H9 (cell line): ENCODE data around the gene DNASE1L2. TPM values are rescaled to one million over a fixed set of nuclear protein-coding genes. Genes with fewer than 3 reads are reported as not detected.

Experiments used
- DNase-seq: peaks from one replicate; pipeline ENCODE4 v3.0.0-alpha.2; 2017
- H2AFZ ChIP-seq: one replicate; pipeline ENCODE4 v1.6.1; 2013; ENCODE audit warnings: mild to moderate bottlenecking, low read length, control low read depth, moderate library complexity
- H2AK5ac ChIP-seq: 2 replicates; pipeline ENCODE4 v1.6.1; 2013; ENCODE audit warnings: low read length, control low read depth, mixed read lengths; ENCODE audit not compliant: insufficient read length
- H2BK120ac ChIP-seq: one replicate; pipeline ENCODE4 v1.6.1; 2013; ENCODE audit warnings: low read depth, mild to moderate bottlenecking, low read length, control low read depth, inconsistent platforms; ENCODE audit not compliant: poor library complexity, severe bottlenecking
- H2BK12ac ChIP-seq: 2 replicates; pipeline ENCODE4 v1.6.1; 2013; ENCODE audit warnings: low read length, control low read depth, mixed read lengths, low read depth; ENCODE audit not compliant: insufficient read length
- H2BK15ac ChIP-seq: 2 replicates; pipeline ENCODE4 v1.6.1; 2013; ENCODE audit warnings: low read depth, low read length, control low read depth
- H2BK20ac ChIP-seq: one replicate; pipeline ENCODE4 v1.6.1; 2013; ENCODE audit warnings: low read depth, mild to moderate bottlenecking, low read length, control low read depth, inconsistent platforms; ENCODE audit not compliant: poor library complexity, severe bottlenecking
- H2BK5ac ChIP-seq: 2 replicates; pipeline ENCODE4 v1.6.1; 2013; ENCODE audit warnings: low read length, control low read depth, mixed read lengths; ENCODE audit not compliant: insufficient read length
- H3K14ac ChIP-seq: 2 replicates; pipeline ENCODE4 v1.6.1; 2013; ENCODE audit warnings: low read length, control low read depth; ENCODE audit not compliant: insufficient read depth
- H3K18ac ChIP-seq: 2 replicates; pipeline ENCODE4 v1.6.1; 2013; ENCODE audit warnings: low read depth, mild to moderate bottlenecking, mixed read lengths, low read length, control low read depth; ENCODE audit not compliant: insufficient read length
- H3K23ac ChIP-seq: 2 replicates; pipeline ENCODE4 v1.6.1; 2013; ENCODE audit warnings: low read length, control low read depth, mixed read lengths, low read depth; ENCODE audit not compliant: insufficient read length
- H3K23me2 ChIP-seq: 2 replicates; pipeline ENCODE4 v1.6.1; 2013; ENCODE audit warnings: low read depth, mild to moderate bottlenecking, mixed read lengths, low read length, control low read depth; ENCODE audit not compliant: insufficient read length, poor library complexity, severe bottlenecking
- H3K27ac ChIP-seq: 2 replicates; pipeline ENCODE4 v1.5.1; 2013; ENCODE audit warnings: low read length, control low read depth, mixed read lengths, low read depth; ENCODE audit not compliant: insufficient read length
- H3K27me3 ChIP-seq: 2 replicates; pipeline ENCODE4 v1.6.1; 2013; ENCODE audit warnings: low read length, control low read depth, inconsistent platforms; ENCODE audit not compliant: insufficient read depth
- H3K4ac ChIP-seq: 2 replicates; pipeline ENCODE4 v1.6.1; 2013; ENCODE audit warnings: low read depth, mild to moderate bottlenecking, control low read depth, inconsistent platforms, low read length, moderate library complexity
- H3K4me1 ChIP-seq: 2 replicates; pipeline ENCODE4 v1.6.1; 2013; ENCODE audit warnings: low read length, control low read depth, inconsistent platforms; ENCODE audit not compliant: insufficient read depth
- H3K4me2 ChIP-seq: 2 replicates; pipeline ENCODE4 v1.6.1; 2013; ENCODE audit warnings: low read length, control low read depth, mixed read lengths; ENCODE audit not compliant: insufficient read length, insufficient read depth
- H3K56ac ChIP-seq: 2 replicates; pipeline ENCODE4 v1.6.1; 2013; ENCODE audit warnings: low read depth, mild to moderate bottlenecking, mixed read lengths, low read length, control low read depth; ENCODE audit not compliant: insufficient read length
- H3K79me1 ChIP-seq: 2 replicates; pipeline ENCODE4 v1.6.1; 2013; ENCODE audit warnings: low read depth, mild to moderate bottlenecking, moderate library complexity, low read length, control low read depth, inconsistent platforms; ENCODE audit not compliant: insufficient read depth, poor library complexity, severe bottlenecking
- H3K79me2 ChIP-seq: 2 replicates; pipeline ENCODE4 v1.6.1; 2013; ENCODE audit warnings: low read length, control low read depth, inconsistent platforms; ENCODE audit not compliant: insufficient read depth
- H3K9ac ChIP-seq: 2 replicates; pipeline ENCODE4 v1.6.1; 2013; ENCODE audit warnings: low read length, control low read depth, mixed read lengths; ENCODE audit not compliant: insufficient read length; ENCODE audit errors: extremely low read depth
- H3K9me3 ChIP-seq: one replicate; pipeline ENCODE4 v1.6.1; 2013; ENCODE audit warnings: low read depth, low read length, inconsistent platforms; ENCODE audit not compliant: control insufficient read depth
- H3T11ph ChIP-seq: one replicate; pipeline ENCODE4 v1.6.1; 2013; ENCODE audit warnings: mild to moderate bottlenecking, low read length, control low read depth, inconsistent platforms
- H4K20me1 ChIP-seq: one replicate; pipeline ENCODE4 v1.6.1; 2013; ENCODE audit not compliant: control insufficient read depth, insufficient read length, insufficient read depth
- H4K5ac ChIP-seq: 2 replicates; pipeline ENCODE4 v1.6.1; 2013; ENCODE audit warnings: low read depth, mild to moderate bottlenecking, mixed read lengths, low read length, control low read depth; ENCODE audit not compliant: insufficient read length
- H4K8ac ChIP-seq: replicated peaks from 2 replicates; pipeline ENCODE4 v1.6.1; 2013; ENCODE audit warnings: low read length, control low read depth, mixed read lengths, low read depth; ENCODE audit not compliant: insufficient read length
- H4K91ac ChIP-seq: 2 replicates; pipeline ENCODE4 v1.6.1; 2013; ENCODE audit warnings: low read depth, mild to moderate bottlenecking, moderate library complexity, mixed read lengths, low read length, control low read depth; ENCODE audit not compliant: insufficient read length
- H3K27ac Mint-ChIP-seq, 3 experiments: 2 replicates in 2 of 3; 3 replicates in 1 of 3; pipeline ENCODE4 v1.8.0; 2020 to 2021; ENCODE audit warnings: mixed read lengths in 3 of 3, mild to moderate bottlenecking in 1 of 3, moderate library complexity in 1 of 3
- H3K27me3 Mint-ChIP-seq: 2 replicates; pipeline ENCODE4 v1.8.0; 2021; ENCODE audit warnings: low read depth, mild to moderate bottlenecking, moderate library complexity, mixed read lengths
- H3K36me3 Mint-ChIP-seq, 3 experiments: 2 replicates in 2 of 3; 3 replicates in 1 of 3; pipeline ENCODE4 v1.8.0; 2020 to 2021; ENCODE audit warnings: low read depth in 3 of 3, mixed read lengths in 3 of 3; ENCODE audit not compliant: insufficient read depth in 1 of 3
- H3K4me1 Mint-ChIP-seq, 2 experiments: 2 replicates each; pipeline ENCODE4 v1.8.0; 2020; ENCODE audit warnings: mixed read lengths in 2 of 2
- H3K4me3 Mint-ChIP-seq, 2 experiments: 2 replicates in 1 of 2; 3 replicates in 1 of 2; pipeline ENCODE4 v1.8.0; 2020 to 2021; ENCODE audit warnings: mild to moderate bottlenecking in 2 of 2, mixed read lengths in 2 of 2, moderate library complexity in 1 of 2
- H3K9me3 Mint-ChIP-seq, 2 experiments: 2 replicates in 1 of 2; 3 replicates in 1 of 2; pipeline ENCODE4 v1.8.0; 2020; ENCODE audit warnings: mild to moderate bottlenecking in 2 of 2, mixed read lengths in 2 of 2, moderate library complexity in 1 of 2
- CTCF ChIP-seq: fragments of 200-600 bp; sonication (generic); conservative IDR thresholded peaks from 3 replicates; pipeline ENCODE4 v1.8.0; 2021; ENCODE audit warnings: antibody characterized with exemption, mild to moderate bottlenecking
- WGBS: extraction: QIAGEN DNeasy Blood & Tissue Kit; methylation state at CpG from one replicate; pipeline ENCODE4 v1.1.7; 2013; ENCODE audit warnings: missing lambda C conversion rate, low lambda C conversion rate, mixed read lengths; ENCODE audit not compliant: insufficient read length; ENCODE audit errors: extremely low coverage; 5-methylcytosine and 5-hydroxymethylcytosine counted together
- total RNA-seq: library from RNA; stranded (reverse); gene quantifications from 2 replicates; pipeline ENCODE4 v1.2.1, GENCODE V29; 2021

The DNASE1L2 gene
- total RNA-seq, 1 experiment from 2014 or later = 2.5 TPM

GRCh38 chr16:2282262-2282661, 46.0 kb downstream of the DNASE1L2 start:
- Histone ChIP-seq H3K4me1 (no peaks in the 10 kb centered on the region), H3K4me2 (no peak overlapping the region), H3K23me2 (no peaks in the 10 kb centered on the region), H2AK5ac (no peak overlapping the region), H3K79me1 (no peaks in the 10 kb centered on the region), H2BK12ac (no peak overlapping the region), H3K27me3 (no peaks in the 10 kb centered on the region), H2AFZ (no peak overlapping the region), H3K79me2 (no peaks in the 10 kb centered on the region), H3K27ac (no peak overlapping the region), H2BK120ac (no peak overlapping the region), H3K18ac (no peak overlapping the region), H4K20me1 (no peaks in the 10 kb centered on the region), H3K9me3 (no peaks in the 10 kb centered on the region), H2BK20ac (no peak overlapping the region), H3K14ac (no peak overlapping the region), H3K4ac (no peak overlapping the region), H4K5ac (no peak overlapping the region), H2BK5ac (no peak overlapping the region), H4K8ac (no peak overlapping the region), H4K91ac (no peak overlapping the region), H3T11ph (no peak overlapping the region), H3K23ac (no peak overlapping the region), H2BK15ac (no peak overlapping the region), H3K9ac (no peak overlapping the region), H3K56ac (no peak overlapping the region)
- DNase-seq = no peak
- Mint-ChIP-seq H3K9me3 (no peaks in the 10 kb centered on the region), H3K4me3 (no peak overlapping the region), H3K4me1 (peaks cover 0 to 6% of the 10 kb centered on the region in 2 experiments; a peak in 1 of 4 replicates), H3K36me3 (no peaks in the 10 kb centered on the region; a peak in 1 of 7 replicates), H3K27me3 (peaks cover 4% of the 10 kb centered on the region; the same call in 1 of the 2 replicates), H3K27ac (no peak overlapping the region)
- TF ChIP-seq CTCF = no peak
- no CpG with 5 or more reads among the region's 5 CpGs for WGBS
